Erythroblast (primary cell): Measurements from ENCODE around the gene TNK1.

Source experiments
- DNase-seq, 2 experiments: peaks; one replicate each; lab custom pipeline; 2025; lab: John Stamatoyannopoulos, UW
- GATA1 ChIP-seq: IDR thresholded peaks from 2 replicates; pipeline ENCODE4 v1.6.1; 2011; ENCODE audit warnings: low read depth, mild to moderate bottlenecking, control low read depth, low read length, moderate library complexity
- POLR2A ChIP-seq: IDR thresholded peaks from 2 replicates; pipeline ENCODE4 v1.6.1; 2011; ENCODE audit warnings: mild to moderate bottlenecking, low read length

The TNK1 gene

DNA sequence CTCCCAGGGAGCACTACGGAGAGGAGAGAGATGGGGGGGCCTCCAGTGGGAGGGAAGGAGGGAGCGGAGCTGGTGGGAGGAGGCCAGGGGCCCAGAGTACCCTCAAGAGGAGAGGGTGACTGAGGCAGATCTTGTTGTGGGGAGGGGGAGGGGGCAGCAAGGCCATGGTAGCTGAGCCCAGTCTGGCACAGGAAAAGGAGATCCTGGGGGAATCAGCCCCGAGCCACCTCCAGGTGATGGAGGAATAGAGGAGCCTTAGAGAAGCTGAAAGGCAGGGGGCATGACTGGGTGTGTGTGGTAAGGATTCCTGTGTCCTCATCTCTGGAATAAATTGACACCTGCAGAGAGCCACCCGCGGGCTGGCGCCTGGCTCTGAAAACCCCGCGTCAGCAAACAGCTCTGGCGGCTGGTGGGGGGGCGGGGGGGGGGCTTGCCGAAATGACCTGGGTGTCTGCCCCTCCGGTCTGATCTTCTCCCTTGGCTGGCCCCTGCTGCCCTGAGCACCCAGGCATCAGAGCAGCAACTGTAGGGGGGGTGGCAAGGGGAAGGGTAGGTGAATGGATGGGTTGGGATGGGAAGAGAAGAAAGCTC lies 25.4 kb downstream of the TNK1 start:
- no peak for DNase-seq
- no peak for TF ChIP-seq GATA1
- no peak for TF ChIP-seq POLR2A

DNA sequence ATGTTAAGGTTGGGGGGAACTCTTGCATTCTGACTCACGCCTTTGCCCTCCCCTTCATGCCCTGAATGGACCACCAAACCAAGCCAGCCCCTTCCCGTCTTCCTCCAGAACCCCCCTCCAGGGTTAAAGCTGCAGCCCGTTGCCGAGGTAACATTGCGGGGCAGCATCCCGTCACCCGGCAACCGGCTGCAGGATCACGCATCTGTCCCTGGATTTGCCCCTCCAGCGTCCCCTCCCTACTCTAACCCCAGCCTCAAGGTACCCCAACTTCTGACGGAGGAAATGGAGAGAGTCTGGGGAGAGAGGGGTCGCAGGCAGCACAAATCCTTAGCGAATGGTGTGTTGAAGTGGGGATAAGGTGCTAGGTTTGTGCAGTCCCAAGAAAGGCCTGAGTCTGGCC lies 26.2 kb downstream of the TNK1 start:
- TF ChIP-seq GATA1, result no peak
- TF ChIP-seq POLR2A, result no peak
- DNase-seq, result no peak

GRCh38 chr17:7407485-7408251 lies 26.8 kb downstream of the TNK1 start, which contains the start of gene NLGN2:
TSS of gene NLGN2 (plus strand) at chr17:7407845. CDS start at chr17:7408256, 411 bp downstream.
- no peak for TF ChIP-seq POLR2A
- no peak for TF ChIP-seq GATA1

DNA sequence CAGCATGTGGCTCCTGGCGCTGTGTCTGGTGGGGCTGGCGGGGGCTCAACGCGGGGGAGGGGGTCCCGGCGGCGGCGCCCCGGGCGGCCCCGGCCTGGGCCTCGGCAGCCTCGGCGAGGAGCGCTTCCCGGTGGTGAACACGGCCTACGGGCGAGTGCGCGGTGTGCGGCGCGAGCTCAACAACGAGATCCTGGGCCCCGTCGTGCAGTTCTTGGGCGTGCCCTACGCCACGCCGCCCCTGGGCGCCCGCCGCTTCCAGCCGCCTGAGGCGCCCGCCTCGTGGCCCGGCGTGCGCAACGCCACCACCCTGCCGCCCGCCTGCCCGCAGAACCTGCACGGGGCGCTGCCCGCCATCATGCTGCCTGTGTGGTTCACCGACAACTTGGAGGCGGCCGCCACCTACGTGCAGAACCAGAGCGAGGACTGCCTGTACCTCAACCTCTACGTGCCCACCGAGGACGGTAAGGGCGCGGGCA lies 27.4 kb downstream of the TNK1 start:
- no peak for TF ChIP-seq POLR2A
- TF ChIP-seq GATA1, result no peak
- DNase-seq, result no peak

More at GRCh38 chr17:7407485-7408251, 26.8 kb downstream of the TNK1 start, which contains the start of gene NLGN2:
- DNase-seq, result no peak

GRCh38 chr17:7408863-7409262 lies 28.0 kb downstream of the TNK1 start:
- DNase-seq, result no peak
- no peak for TF ChIP-seq GATA1
- TF ChIP-seq POLR2A, result no peak

GRCh38 chr17:7409716-7410115 lies 28.8 kb downstream of the TNK1 start:
- DNase-seq, result no peak
- no peak for TF ChIP-seq GATA1
- no peak for TF ChIP-seq POLR2A

DNA sequence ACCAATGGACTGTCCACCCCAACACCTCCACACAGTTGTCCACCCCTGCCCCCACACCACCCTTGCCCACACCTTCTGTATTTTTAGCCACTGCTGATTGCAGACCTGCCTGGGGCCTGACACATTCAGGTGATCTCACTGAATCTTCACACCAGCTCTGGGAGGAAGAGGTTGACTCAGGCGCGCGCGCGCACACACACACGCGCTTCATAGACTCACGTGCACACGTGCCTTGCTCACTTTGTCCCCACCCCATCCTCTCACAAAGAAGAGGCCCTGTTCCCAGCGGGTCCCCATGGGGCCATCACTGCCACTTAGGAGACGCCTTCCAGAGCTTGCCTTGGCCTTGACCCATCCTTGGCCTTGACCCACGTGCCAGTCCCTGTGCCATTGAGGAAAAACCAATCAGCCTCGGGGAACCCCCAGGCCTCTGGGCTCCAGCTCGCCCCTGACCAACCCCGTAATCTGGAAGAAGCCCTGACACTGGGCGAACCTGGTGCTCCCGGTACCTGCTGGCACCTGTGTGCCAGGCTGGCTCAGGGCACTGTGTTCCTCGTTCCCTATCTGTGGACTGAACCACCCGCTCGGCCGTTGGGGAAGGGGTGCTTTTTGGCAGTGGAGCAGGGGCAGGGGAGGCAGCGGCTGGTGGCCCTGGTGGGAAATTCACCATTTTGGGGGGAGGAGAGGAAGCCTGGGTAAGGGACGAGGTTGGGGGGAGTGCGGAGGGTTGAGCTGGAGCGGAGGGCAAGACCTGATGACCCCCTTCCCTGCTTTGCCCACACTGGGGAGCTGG lies 29.9 kb downstream of the TNK1 start:
- DNase-seq, result no peak
- TF ChIP-seq GATA1 (no peak), POLR2A (no peak)

DNA sequence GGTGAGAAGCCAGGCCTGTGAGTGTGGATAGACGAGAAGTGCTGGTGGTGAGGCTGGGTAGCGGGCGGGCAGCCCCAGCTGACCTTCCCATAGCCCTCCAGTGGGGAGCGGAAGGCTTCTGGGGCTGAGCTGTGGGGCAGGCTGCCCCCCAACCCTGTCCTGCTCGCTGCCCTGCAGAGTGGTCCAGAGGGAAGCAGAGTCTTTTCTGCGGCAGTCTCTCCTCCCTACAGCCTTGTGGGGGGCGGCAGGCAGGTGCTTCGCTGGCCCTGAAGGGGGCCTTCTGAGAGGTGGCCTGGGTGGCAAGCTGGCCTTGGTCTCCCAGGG lies 30.5 kb downstream of the TNK1 start:
- TF ChIP-seq POLR2A, result no peak
- TF ChIP-seq GATA1, result no peak
- DNase-seq, result no peak

DNA sequence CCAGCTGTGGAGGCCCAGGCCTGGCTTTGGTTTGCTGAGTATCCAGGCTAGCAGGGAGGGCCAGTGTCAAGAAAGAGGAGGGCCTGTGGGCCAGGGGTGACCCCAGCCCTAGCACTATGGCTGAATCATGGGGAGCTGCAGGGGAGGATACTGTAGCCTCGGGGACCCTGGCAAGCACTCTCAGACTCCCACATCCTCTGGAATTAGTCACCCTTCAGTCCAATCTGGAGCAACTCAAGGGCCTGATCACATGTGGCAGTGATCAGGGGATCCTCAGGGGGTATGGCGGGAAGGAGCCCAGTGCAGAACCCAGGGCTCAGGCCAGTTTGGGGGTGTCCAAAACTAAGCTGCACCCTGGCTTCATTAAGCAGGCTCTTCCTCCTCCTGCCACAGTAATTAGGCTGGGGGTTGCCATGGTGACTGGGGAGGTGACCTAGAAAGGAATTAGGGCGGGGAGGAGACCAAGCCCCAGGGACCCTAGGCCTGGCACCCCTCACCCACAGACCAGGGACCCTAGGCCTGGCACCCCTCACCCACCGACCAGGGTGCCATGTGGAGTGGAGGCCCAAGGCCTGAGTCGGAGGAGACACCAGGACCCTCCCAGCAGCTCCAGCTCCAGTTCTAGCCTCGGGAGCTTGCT lies 32.6 kb downstream of the TNK1 start:
- no peak for TF ChIP-seq POLR2A
- no peak for TF ChIP-seq GATA1
- DNase-seq, result no peak

- DNase-seq, result no peak
- TF ChIP-seq GATA1 (no peak), POLR2A (no peak)
Measured at GRCh38 chr17:7414837-7415236, 33.9 kb downstream of the TNK1 start.

- no peak for TF ChIP-seq GATA1
- no peak for TF ChIP-seq POLR2A
Measured at GRCh38 chr17:7415784-7416183, 34.9 kb downstream of the TNK1 start.

GRCh38 chr17:7416323-7416722 lies 35.4 kb downstream of the TNK1 start:
- TF ChIP-seq GATA1, result no peak
- no peak for TF ChIP-seq POLR2A
- DNase-seq, result no peak

More at GRCh38 chr17:7415784-7416183, 34.9 kb downstream of the TNK1 start:
- DNase-seq, result no peak

- TF ChIP-seq GATA1 (no peak), POLR2A (no peak)
- DNase-seq, result no peak
Measured at GRCh38 chr17:7417056-7417655, 36.3 kb downstream of the TNK1 start.
